SK-N-SH (cell line): ENCODE results near the gene GNS. TPM values are rescaled to one million over a fixed set of nuclear protein-coding genes. Genes with fewer than 3 reads are reported as not detected.

Source experiments
- CTCF ChIA-PET: fragments of 300-600, 350-600 bp; formaldehyde crosslinking; extraction: SDS; loops from one replicate; lab custom pipeline; 2021; lab: Yijun Ruan, JAX
- POLR2A ChIA-PET: fragments of 350-600 bp; sonication (Branson Sonifier 250); formaldehyde crosslinking; extraction: SDS; loops from one replicate; lab custom pipeline; 2020; ENCODE audit warnings: antibody characterized with exemption, inconsistent platforms; lab: Yijun Ruan, JAX
- DNase-seq: peaks from one replicate; pipeline ENCODE4 v3.0.0; 2012
- H2AFZ ChIP-seq: fragments of 200-600 bp; sonication (generic); 2 replicates; pipeline ENCODE4 v1.8.1; 2016; ENCODE audit warnings: antibody characterized with exemption, mild to moderate bottlenecking, low read depth
- H3F3A ChIP-seq: fragments of 200-600 bp; sonication (generic); replicated peaks from 2 replicates; pipeline ENCODE3; 2016; ENCODE audit warnings: antibody characterized with exemption, mild to moderate bottlenecking; ENCODE audit not compliant: insufficient read depth
- H3K27ac ChIP-seq, 2 experiments: fragments of 200-500 bp in 1 of 2; fragments of 200-600 bp in 1 of 2; sonication (Bioruptor generic) in 1 of 2; sonication (generic), shearing (Covaris generic) in 1 of 2; 2 replicates each; pipeline versions ENCODE4 v1.5.1 to v1.6.1; 2014 to 2016; ENCODE audit warnings: low read depth in 2 of 2, inconsistent platforms in 1 of 2, low read length in 1 of 2, mild to moderate bottlenecking in 1 of 2, mixed read lengths in 1 of 2
- H3K27me3 ChIP-seq: fragments of 200-600 bp; sonication (generic), shearing (Covaris generic); 2 replicates; pipeline ENCODE4 v1.6.1; 2016; ENCODE audit warnings: mixed run types; ENCODE audit not compliant: insufficient read depth
- H3K36me3 ChIP-seq, 2 experiments: fragments of 200-500 bp in 1 of 2; fragments of 200-600 bp in 1 of 2; sonication (Bioruptor generic) in 1 of 2; sonication (generic) in 1 of 2; replicated peaks in 1 of 2; 2 replicates each; pipeline versions ENCODE3 to v1.5.1; 2014 to 2016; ENCODE audit warnings: low read length in 1 of 2, mild to moderate bottlenecking in 1 of 2; ENCODE audit not compliant: insufficient read depth in 2 of 2, control insufficient read depth in 1 of 2
- H3K4me1 ChIP-seq, 2 experiments: fragments of 200-500 bp in 1 of 2; fragments of 200-600 bp in 1 of 2; sonication (Bioruptor generic) in 1 of 2; sonication (generic), shearing (Covaris generic) in 1 of 2; 2 replicates each; pipeline versions ENCODE4 v1.5.1 to v1.6.1; 2014 to 2016; ENCODE audit warnings: low read depth in 1 of 2, low read length in 1 of 2, mixed run types in 1 of 2; ENCODE audit not compliant: insufficient read depth in 2 of 2, control insufficient read depth in 1 of 2
- H3K4me2 ChIP-seq: fragments of 200-600 bp; sonication (generic), shearing (Covaris generic); 2 replicates; pipeline ENCODE4 v1.6.1; 2017; ENCODE audit warnings: mixed run types
- H3K4me3 ChIP-seq, 2 experiments: fragments of 200-500 bp in 1 of 2; fragments of 200-600 bp in 1 of 2; sonication (Bioruptor generic) in 1 of 2; sonication (generic), shearing (Covaris generic) in 1 of 2; 2 replicates each; pipeline versions ENCODE4 v1.5.1 to v1.8.1; 2014 to 2016; ENCODE audit warnings: low read depth in 2 of 2, inconsistent platforms in 1 of 2, low read length in 1 of 2, mild to moderate bottlenecking in 1 of 2, mixed read lengths in 1 of 2, moderate library complexity in 1 of 2
- H3K79me2 ChIP-seq: fragments of 200-600 bp; sonication (generic); 2 replicates; pipeline ENCODE4 v1.8.1; 2017; ENCODE audit warnings: mild to moderate bottlenecking; ENCODE audit not compliant: insufficient read depth
- H3K9ac ChIP-seq: fragments of 200-600 bp; sonication (generic); 2 replicates; pipeline ENCODE4 v1.6.1; 2017; ENCODE audit warnings: mixed run types
- H3K9me2 ChIP-seq: fragments of 200-600 bp; sonication (generic); 2 replicates; pipeline ENCODE4 v1.6.1; 2017; ENCODE audit warnings: mixed run types
- H3K9me3 ChIP-seq: fragments of 200-600 bp; sonication (generic); 2 replicates; pipeline ENCODE4 v1.6.1; 2017; ENCODE audit warnings: mixed run types, mild to moderate bottlenecking, moderate library complexity
- H4K20me1 ChIP-seq: fragments of 200-600 bp; sonication (generic); 2 replicates; pipeline ENCODE4 v1.6.1; 2017; ENCODE audit warnings: mild to moderate bottlenecking, mixed run types; ENCODE audit not compliant: insufficient read depth
- EZH2phosphoT487 ChIP-seq: fragments of 200-600 bp; sonication (generic); IDR thresholded peaks from 2 replicates; pipeline ENCODE4 v1.6.1; 2017; ENCODE audit warnings: low read depth, mixed run types, mild to moderate bottlenecking, antibody characterized with exemption, moderate library complexity, borderline replicate concordance
- FOXJ3 ChIP-seq: sonication (generic); formaldehyde crosslinking; IDR thresholded peaks from 2 replicates; pipeline ENCODE4 v1.5.1; 2020; ENCODE audit warnings: mild to moderate bottlenecking, missing genetic modification reagents
- GATA2 ChIP-seq: sonication (generic); formaldehyde crosslinking; IDR thresholded peaks from 2 replicates; pipeline ENCODE4 v1.5.0; 2020; ENCODE audit warnings: mild to moderate bottlenecking, missing genetic modification reagents
- NFIC ChIP-seq: IDR thresholded peaks from 2 replicates; pipeline ENCODE4 v1.4.0; 2012; ENCODE audit warnings: borderline replicate concordance
- NRF1 ChIP-seq: IDR thresholded peaks from 2 replicates; pipeline ENCODE4 v1.6.1; 2012; ENCODE audit warnings: low read depth, mild to moderate bottlenecking, low read length
- RFX5 ChIP-seq: IDR thresholded peaks from 2 replicates; pipeline ENCODE4 v1.6.1; 2012; ENCODE audit warnings: mild to moderate bottlenecking, improper control_type of control experiment, low read length
- SIN3A ChIP-seq: IDR thresholded peaks from 2 replicates; pipeline ENCODE4 v1.6.1; 2012; ENCODE audit warnings: low read depth, mild to moderate bottlenecking, low read length, moderate library complexity, borderline replicate concordance
- SMC3 ChIP-seq: IDR thresholded peaks from 2 replicates; pipeline ENCODE4 v1.6.1; 2012; ENCODE audit warnings: low read depth, low read length, improper control_type of control experiment
- TCF12 ChIP-seq: IDR thresholded peaks from 2 replicates; pipeline ENCODE4 v1.4.0; 2012
- WGBS: methylation state at CpG from one replicate; pipeline ENCODE4 v1.1.6; 2017; ENCODE audit warnings: low lambda C conversion rate; 5-methylcytosine and 5-hydroxymethylcytosine counted together
- polyA plus RNA-seq, 3 experiments: library from polyadenylated mRNA; depleted of rRNA; stranded (reverse); fragments of >200 nt; gene quantifications; 2 replicates each; pipeline ENCODE4 v1.2.3, GENCODE V29; 2012
- TF ChIP-seq, protein P1 (sequence below): IDR thresholded peaks from 2 replicates; pipeline ENCODE4 v1.4.0; 2012; ENCODE audit warnings: low read depth, borderline replicate concordance
- TF ChIP-seq, protein P2 (sequence below): fragments of 150-350 bp; IDR thresholded peaks from 2 replicates; pipeline ENCODE4 v1.6.1; 2017; ENCODE audit warnings: antibody characterized with exemption, low read length, low read depth, borderline replicate concordance

Gene GNS
- polyA plus RNA-seq, 1 of the 3 experiments (the other 2 are of a cell fraction), result 74.8 TPM

DNA sequence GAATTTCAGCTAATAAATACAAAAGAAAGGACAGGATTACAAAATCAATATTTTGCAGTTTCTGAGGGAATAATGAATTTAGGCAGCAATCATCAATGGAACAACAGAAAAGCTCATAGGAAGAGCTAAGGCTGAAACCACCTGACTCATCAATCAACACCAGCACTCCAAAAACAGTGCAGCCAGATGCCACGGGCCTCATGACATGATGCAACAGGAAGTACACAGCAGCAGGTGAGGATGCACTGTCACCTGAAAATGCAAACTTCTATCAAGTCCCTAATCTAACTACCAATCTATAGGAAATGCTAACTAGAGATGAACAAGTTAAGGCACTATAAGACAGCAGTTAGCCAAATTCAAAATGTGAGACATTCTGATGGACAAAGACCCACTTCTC, 21.7 kb downstream of the GNS start:
- Histone ChIP-seq H3K79me2 (no peaks in the 10 kb centered on the region), H3K9ac (no peak overlapping the region), H3K4me1 (peaks cover 0 to 16% of the 10 kb centered on the region in 2 experiments; a peak in 3 of 4 replicates), H4K20me1 (no peaks in the 10 kb centered on the region), H3K9me3 (no peaks in the 10 kb centered on the region), H3K4me3 (no peak overlapping the region), H3F3A (peaks cover 10% of the 10 kb centered on the region), H3K27ac (no peak overlapping the region)
- 67% methylated on average over 1 of the region's 1 CpG for WGBS
- CTCF ChIA-PET, result interaction anchor here (1.6 kb wide), 1 partner anchor 64 kb away, joined by 4 read pairs; no protein-coding TSS in a partner anchor
- TF ChIP-seq TCF12, result no peak
- no peak for TF ChIP-seq GATA2
- TF ChIP-seq SIN3A, result no peak
- TF ChIP-seq EZH2phosphoT487, result no peak
- TF ChIP-seq FOXJ3 (CRISPR knock-in tag), result no peak
- TF ChIP-seq, protein P1, sequence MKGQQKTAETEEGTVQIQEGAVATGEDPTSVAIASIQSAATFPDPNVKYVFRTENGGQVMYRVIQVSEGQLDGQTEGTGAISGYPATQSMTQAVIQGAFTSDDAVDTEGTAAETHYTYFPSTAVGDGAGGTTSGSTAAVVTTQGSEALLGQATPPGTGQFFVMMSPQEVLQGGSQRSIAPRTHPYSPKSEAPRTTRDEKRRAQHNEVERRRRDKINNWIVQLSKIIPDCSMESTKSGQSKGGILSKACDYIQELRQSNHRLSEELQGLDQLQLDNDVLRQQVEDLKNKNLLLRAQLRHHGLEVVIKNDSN, result no peak
- no peak for TF ChIP-seq SMC3
- no peak for TF ChIP-seq RFX5
- TF ChIP-seq, protein P2, sequence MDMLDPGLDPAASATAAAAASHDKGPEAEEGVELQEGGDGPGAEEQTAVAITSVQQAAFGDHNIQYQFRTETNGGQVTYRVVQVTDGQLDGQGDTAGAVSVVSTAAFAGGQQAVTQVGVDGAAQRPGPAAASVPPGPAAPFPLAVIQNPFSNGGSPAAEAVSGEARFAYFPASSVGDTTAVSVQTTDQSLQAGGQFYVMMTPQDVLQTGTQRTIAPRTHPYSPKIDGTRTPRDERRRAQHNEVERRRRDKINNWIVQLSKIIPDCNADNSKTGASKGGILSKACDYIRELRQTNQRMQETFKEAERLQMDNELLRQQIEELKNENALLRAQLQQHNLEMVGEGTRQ, result no peak
- no peak for TF ChIP-seq NFIC
- TF ChIP-seq, all 33 proteins: peak for 0
- no peak for DNase-seq
- POLR2A ChIA-PET, result no interaction called here
- Histone ChIP-seq H3K4me2 (no peak overlapping the region), H3K27me3 (no peaks in the 10 kb centered on the region), H3K36me3 (peaks cover 41 to 70% of the 10 kb centered on the region in 2 experiments), H2AFZ (no peak overlapping the region), H3K9me2 (no peaks in the 10 kb centered on the region)

DNA sequence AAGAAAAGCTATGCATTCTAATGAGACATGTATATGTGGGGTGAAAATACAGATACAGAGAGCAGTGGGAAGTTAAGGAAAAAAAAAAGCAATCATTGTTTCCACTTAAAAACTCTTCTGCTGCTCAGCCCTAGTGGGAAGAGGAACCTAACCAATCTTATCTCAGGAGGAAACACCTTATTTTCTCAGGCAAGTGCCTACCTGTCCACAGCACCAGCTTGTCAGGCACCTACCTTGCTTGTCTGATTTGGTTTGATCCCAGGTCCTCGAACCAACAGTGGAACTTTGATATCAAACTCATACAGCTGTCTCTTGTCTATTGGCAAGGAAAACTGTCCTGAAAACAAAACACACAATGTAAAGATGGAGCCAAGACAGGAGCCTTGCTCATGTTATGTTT, 22.4 kb downstream of the GNS start:
- ChIA-PET CTCF (interaction anchor here (1.5 to 1.6 kb wide), 2 partner anchors 38 to 65 kb away, joined by 3 to 4 read pairs; no protein-coding TSS in a partner anchor), POLR2A (no interaction called here)
- WGBS, result 53% methylated on average over 1 of the region's 1 CpG
- H3K27me3 ChIP-seq, result no peaks in the 10 kb centered on the region
- H3K4me3 ChIP-seq, result no peak overlapping the region
- H3K4me1 ChIP-seq, result peaks cover 0 to 16% of the 10 kb centered on the region in 2 experiments; a peak in 3 of 4 replicates
- H3K27ac ChIP-seq, result no peak overlapping the region
- H3K9ac ChIP-seq, result no peak overlapping the region
- peaks cover 38 to 65% of the 10 kb centered on the region in 2 experiments for H3K36me3 ChIP-seq
- peaks cover 10% of the 10 kb centered on the region for H3F3A ChIP-seq
- no peaks in the 10 kb centered on the region for H4K20me1 ChIP-seq
- H3K9me3 ChIP-seq, result no peaks in the 10 kb centered on the region
- no peak for DNase-seq
- H3K79me2 ChIP-seq, result no peaks in the 10 kb centered on the region
- H2AFZ ChIP-seq, result no peak overlapping the region
- no peaks in the 10 kb centered on the region for H3K9me2 ChIP-seq
- H3K4me2 ChIP-seq, result no peak overlapping the region
- TF ChIP-seq NRF1, result no peak
